Adrenal gland (tissue), 5 donors: ENCODE results near the gene PIGT.
A peak's percentile ranks its signal among the peaks of the same experiment; 100 is the strongest.

ENCODE experiments used
- POLR2A ChIP-seq, 2 donors: fragments of 450-650 bp; IDR thresholded peaks; one replicate each; pipeline ENCODE4 v1.6.1; 2017; ENCODE audit warnings: antibody characterized with exemption in 2 of 2, mild to moderate bottlenecking in 2 of 2, moderate library complexity in 1 of 2
- TF ChIP-seq, protein P1 (sequence below), 6 experiments: fragments of 450-650 bp in 4 of 6; fragments of 200-600 bp in 2 of 6; sonication (generic) in 1 of 6; IDR thresholded peaks; 1 replicate in 5 of 6; 2 replicates in 1 of 6; pipeline versions ENCODE4 v1.5.1 to v1.8.0; 2016 to 2021; ENCODE audit warnings: antibody characterized with exemption in 6 of 6, mild to moderate bottlenecking in 2 of 6, moderate library complexity in 1 of 6
- donor health status: DM: no; HTN: no; CAD: no.

DNA sequence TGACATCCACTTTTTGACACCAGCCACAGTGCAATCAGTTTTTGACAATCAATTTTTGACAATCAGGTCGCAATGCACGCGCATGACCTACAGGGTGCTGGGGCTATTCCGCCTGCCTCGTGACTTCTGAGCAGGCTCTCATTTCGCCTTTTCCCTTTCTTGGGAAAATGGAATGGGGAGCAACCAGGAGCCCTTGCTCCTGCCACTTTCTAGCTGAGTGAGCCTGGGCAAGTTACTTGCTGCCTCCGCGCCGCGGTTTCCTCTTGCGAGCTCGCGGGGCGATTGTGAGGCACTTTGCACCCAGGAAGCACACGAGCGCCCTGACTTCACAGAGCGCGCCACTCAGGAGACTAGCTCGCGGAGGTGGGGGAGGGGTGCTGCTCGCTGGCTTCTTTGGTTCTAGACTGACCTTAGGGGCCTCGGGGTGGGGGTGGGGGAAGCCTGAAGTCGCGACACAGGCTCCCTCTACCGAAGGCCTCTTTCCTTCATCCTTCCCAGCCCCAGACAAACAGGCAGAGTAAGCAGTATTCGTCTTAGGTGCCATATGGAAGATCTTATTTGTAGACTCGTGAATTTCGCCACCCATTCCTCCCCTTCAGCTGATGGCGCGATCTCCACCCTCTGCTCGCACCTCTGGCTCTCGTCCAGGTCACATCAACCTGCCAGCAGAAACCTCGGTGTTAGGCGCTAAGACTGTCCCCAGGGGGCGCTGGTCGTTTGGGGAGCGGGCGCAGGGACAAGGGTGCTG lies 42.4 kb upstream of the PIGT start:
- TF ChIP-seq, protein P1, sequence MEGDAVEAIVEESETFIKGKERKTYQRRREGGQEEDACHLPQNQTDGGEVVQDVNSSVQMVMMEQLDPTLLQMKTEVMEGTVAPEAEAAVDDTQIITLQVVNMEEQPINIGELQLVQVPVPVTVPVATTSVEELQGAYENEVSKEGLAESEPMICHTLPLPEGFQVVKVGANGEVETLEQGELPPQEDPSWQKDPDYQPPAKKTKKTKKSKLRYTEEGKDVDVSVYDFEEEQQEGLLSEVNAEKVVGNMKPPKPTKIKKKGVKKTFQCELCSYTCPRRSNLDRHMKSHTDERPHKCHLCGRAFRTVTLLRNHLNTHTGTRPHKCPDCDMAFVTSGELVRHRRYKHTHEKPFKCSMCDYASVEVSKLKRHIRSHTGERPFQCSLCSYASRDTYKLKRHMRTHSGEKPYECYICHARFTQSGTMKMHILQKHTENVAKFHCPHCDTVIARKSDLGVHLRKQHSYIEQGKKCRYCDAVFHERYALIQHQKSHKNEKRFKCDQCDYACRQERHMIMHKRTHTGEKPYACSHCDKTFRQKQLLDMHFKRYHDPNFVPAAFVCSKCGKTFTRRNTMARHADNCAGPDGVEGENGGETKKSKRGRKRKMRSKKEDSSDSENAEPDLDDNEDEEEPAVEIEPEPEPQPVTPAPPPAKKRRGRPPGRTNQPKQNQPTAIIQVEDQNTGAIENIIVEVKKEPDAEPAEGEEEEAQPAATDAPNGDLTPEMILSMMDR (IDR thresholded peaks at IDR 0.05) = peak; percentile 70 to 92 (median 90)
- no peak for TF ChIP-seq POLR2A (IDR thresholded peaks at IDR 0.05)
